Mesothelial cell of epicardium (in vitro differentiated cells): ENCODE results near the gene RIMBP2. TPM values are rescaled to one million over a fixed set of nuclear protein-coding genes. Genes with fewer than 3 reads are reported as not detected.

Experiments
- DNase-seq, 2 experiments: peaks; one replicate each; pipeline ENCODE4 v3.0.0; 2021; ENCODE audit warnings: low spot score in 2 of 2; ENCODE audit not compliant: unreplicated experiment in 2 of 2
- H3K27ac Mint-ChIP-seq: 2 replicates; pipeline ENCODE4 v1.8.0; 2021; ENCODE audit warnings: mixed read lengths
- H3K27me3 Mint-ChIP-seq: 2 replicates; pipeline ENCODE4 v1.8.0; 2021; ENCODE audit warnings: low read depth, mixed read lengths
- H3K36me3 Mint-ChIP-seq: 2 replicates; pipeline ENCODE4 v1.8.0; 2021; ENCODE audit warnings: mixed read lengths
- H3K4me1 Mint-ChIP-seq: 2 replicates; pipeline ENCODE4 v1.8.0; 2021; ENCODE audit warnings: mixed read lengths
- H3K4me3 Mint-ChIP-seq: 2 replicates; pipeline ENCODE4 v1.8.0; 2021; ENCODE audit warnings: mild to moderate bottlenecking, moderate library complexity, mixed read lengths
- H3K9me3 Mint-ChIP-seq: 2 replicates; pipeline ENCODE4 v1.8.0; 2021; ENCODE audit warnings: mixed read lengths
- CTCF ChIP-seq: fragments of 200-600 bp; sonication (generic); IDR thresholded peaks from one replicate; pipeline ENCODE4 v1.5.0; 2021; ENCODE audit warnings: antibody characterized with exemption; ENCODE audit not compliant: unreplicated experiment
- total RNA-seq: library from RNA; stranded (reverse); gene quantifications from 3 replicates; pipeline ENCODE4 v1.2.1, GENCODE V29; 2021

RIMBP2 gene
- total RNA-seq, 1 donor from 2014 or later: 8.6 TPM

DNA sequence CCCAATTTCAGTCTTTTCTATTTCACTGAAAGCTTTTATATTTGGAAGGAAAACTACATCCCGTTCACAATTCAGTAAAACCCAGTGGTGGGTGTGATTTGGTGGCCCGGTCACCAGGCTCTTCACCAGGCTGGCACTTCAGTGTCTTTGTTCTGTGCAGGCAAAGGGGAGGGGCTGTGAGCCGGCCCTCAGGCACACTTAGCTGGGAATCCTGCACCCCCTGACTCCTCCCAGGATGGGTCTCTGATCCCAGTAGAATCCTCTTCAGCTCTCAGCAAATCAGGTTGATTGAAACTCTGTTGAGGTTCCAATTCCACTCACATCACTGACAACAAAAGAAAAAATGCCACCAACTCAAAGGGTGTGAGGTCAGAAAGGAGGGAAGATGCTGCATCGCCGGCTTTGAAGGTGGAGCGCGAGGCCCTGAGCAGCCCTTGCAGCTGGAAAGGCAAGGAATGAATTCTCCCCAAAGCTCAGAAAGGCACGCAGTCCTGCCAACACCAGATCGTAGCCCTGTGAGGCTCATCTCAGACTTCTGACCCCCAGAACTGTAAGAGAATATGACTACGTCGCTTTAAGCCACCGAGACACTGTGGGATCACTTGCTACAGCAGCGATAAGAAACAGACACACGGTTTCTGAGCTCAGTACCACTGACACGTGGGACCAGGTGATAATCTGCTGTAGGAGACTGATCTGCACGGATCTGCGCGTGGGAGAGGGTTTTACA lies 211.8 kb downstream of the RIMBP2 start:
- no peaks in the 10 kb centered on the region for H3K4me1 Mint-ChIP-seq
- no peaks in the 10 kb centered on the region for H3K36me3 Mint-ChIP-seq
- H3K27ac Mint-ChIP-seq: no peak overlapping the region
- H3K27me3 Mint-ChIP-seq: peaks cover 8% of the 10 kb centered on the region
- no peak overlapping the region for H3K4me3 Mint-ChIP-seq
- H3K9me3 Mint-ChIP-seq: peaks cover 4% of the 10 kb centered on the region
- no peak for DNase-seq
- no peak for TF ChIP-seq CTCF

DNA sequence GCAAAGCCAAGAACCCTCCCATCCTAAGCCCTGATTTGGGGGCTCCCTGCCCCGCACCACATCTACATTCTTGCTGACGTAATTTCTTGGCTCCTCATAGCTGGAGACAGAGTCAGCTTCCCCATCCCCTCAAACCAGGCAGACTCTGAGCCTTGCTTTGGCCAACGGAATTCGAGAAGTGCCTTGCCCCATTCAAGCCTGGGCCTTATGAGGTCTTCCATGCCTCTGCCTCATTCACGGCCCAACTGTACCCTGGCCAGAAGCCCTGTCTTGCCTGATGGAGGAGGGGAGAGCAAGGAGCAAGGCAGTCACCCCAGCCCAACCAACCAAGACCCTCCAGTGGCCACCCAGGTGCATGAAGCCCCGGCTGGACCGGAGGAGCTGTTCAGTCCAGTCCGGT lies 214.3 kb downstream of the RIMBP2 start:
- no peaks in the 10 kb centered on the region for H3K4me1 Mint-ChIP-seq
- no peak for DNase-seq
- peaks cover 4% of the 10 kb centered on the region for H3K9me3 Mint-ChIP-seq
- no peak for TF ChIP-seq CTCF
- H3K4me3 Mint-ChIP-seq: no peak overlapping the region
- H3K27ac Mint-ChIP-seq: no peak overlapping the region
- no peaks in the 10 kb centered on the region for H3K36me3 Mint-ChIP-seq
- H3K27me3 Mint-ChIP-seq: peaks cover 3% of the 10 kb centered on the region

GRCh38 chr12:130500835-130501330 lies 215.2 kb downstream of the RIMBP2 start:
- no peak overlapping the region for H3K27ac Mint-ChIP-seq
- peaks cover 2% of the 10 kb centered on the region for H3K27me3 Mint-ChIP-seq
- TF ChIP-seq CTCF: no peak
- no peaks in the 10 kb centered on the region for H3K36me3 Mint-ChIP-seq
- no peaks in the 10 kb centered on the region for H3K4me1 Mint-ChIP-seq
- DNase-seq: no peak
- peaks cover 4% of the 10 kb centered on the region for H3K9me3 Mint-ChIP-seq
- no peak overlapping the region for H3K4me3 Mint-ChIP-seq

GRCh38 chr12:130499474-130499873 lies 216.6 kb downstream of the RIMBP2 start:
- H3K27ac Mint-ChIP-seq: no peak overlapping the region
- H3K36me3 Mint-ChIP-seq: no peaks in the 10 kb centered on the region
- TF ChIP-seq CTCF: no peak
- peaks cover 4% of the 10 kb centered on the region for H3K9me3 Mint-ChIP-seq
- peaks cover 4% of the 10 kb centered on the region for H3K27me3 Mint-ChIP-seq
- DNase-seq: no peak
- no peaks in the 10 kb centered on the region for H3K4me1 Mint-ChIP-seq
- H3K4me3 Mint-ChIP-seq: no peak overlapping the region

GRCh38 chr12:130498589-130499385 lies 217.3 kb downstream of the RIMBP2 start:
- no peak for TF ChIP-seq CTCF
- no peaks in the 10 kb centered on the region for H3K36me3 Mint-ChIP-seq

More at GRCh38 chr12:130498589-130499385, 217.3 kb downstream of the RIMBP2 start:
- no peak overlapping the region for H3K4me3 Mint-ChIP-seq
- DNase-seq: no peak
- peaks cover 4% of the 10 kb centered on the region for H3K27me3 Mint-ChIP-seq
- H3K27ac Mint-ChIP-seq: no peak overlapping the region
- H3K4me1 Mint-ChIP-seq: no peaks in the 10 kb centered on the region
- peaks cover 4% of the 10 kb centered on the region for H3K9me3 Mint-ChIP-seq
